ENCODE data around the gene EPO. TPM values are rescaled to one million over a fixed set of nuclear protein-coding genes. Genes with fewer than 3 reads are reported as not detected.
A peak's percentile ranks its signal among the peaks of the same experiment; 100 is the strongest.

The EPO gene
- total RNA-seq, 1 donor, result not detected

DNA sequence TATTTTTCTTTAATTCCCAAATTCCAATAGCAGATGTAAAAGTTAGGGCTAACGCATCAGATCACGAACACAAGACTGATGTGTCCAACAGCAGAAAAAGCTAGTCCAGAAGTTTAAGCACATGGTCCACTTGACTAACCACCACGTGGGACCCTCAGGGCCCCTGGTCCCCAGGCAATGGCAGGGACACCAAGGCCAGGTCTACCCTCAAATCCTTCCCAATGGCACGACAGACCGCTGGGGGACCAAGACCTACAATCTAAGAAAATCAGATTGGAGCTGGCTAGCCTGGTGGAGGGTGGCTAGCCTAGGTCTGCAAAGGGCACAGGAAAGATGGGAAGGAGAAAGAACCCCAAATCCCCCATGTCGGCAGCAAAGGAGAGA lies 27.7 kb upstream of the EPO start:
- Histone ChIP-seq H3K4me1 (ENCODE audit: insufficient read depth, low read length) (peaks cover 14% of the 10 kb centered on the region), H3K4me2 (ENCODE audit: insufficient read depth, low read length) (peak overlapping the region; percentile 90), H3K27me3 (ENCODE audit: insufficient read depth, low read length) (no peaks in the 10 kb centered on the region), H3K4me3 (ENCODE audit: insufficient read depth, low read length) (peak overlapping the region; percentile 83), H4K20me1 (ENCODE audit: insufficient read depth, low read length) (peaks cover 51% of the 10 kb centered on the region), H3K27ac (ENCODE audit: low read depth, low read length) (no peak overlapping the region), H2AFZ (ENCODE audit: low read length) (no peak overlapping the region), H3K9me3 (ENCODE audit: low read depth, low read length) (no peaks in the 10 kb centered on the region), H3K79me2 (ENCODE audit: insufficient read depth, low read length) (peaks cover 61% of the 10 kb centered on the region), H3K36me3 (ENCODE audit: insufficient read depth, low read length) (no peaks in the 10 kb centered on the region)
- TF ChIP-seq CTCF (IDR thresholded peaks at IDR 0.05; ENCODE audit: extremely low read depth, low read depth, low read length), result no peak
- DNase-seq (ENCODE audit: insufficient read length, low spot score, missing footprints), result peak; percentile 83

GRCh38 chr7:100693312-100694097 lies 26.8 kb upstream of the EPO start:
- H3K27ac ChIP-seq (ENCODE audit: low read depth, low read length), result no peak overlapping the region
- TF ChIP-seq CTCF (IDR thresholded peaks at IDR 0.05; ENCODE audit: extremely low read depth, low read depth, low read length), result no peak

GRCh38 chr7:100694098-100694745 lies 26.0 kb upstream of the EPO start, which contains the start of gene GIGYF1:
TSS of gene GIGYF1 (minus strand) at chr7:100694250. CDS start at chr7:100688238, 6,012 bp downstream.
- peak within 1 kb of the TSS; percentile 83 for H3K4me3 ChIP-seq (ENCODE audit: insufficient read depth, low read length)
- peaks cover 5% of the 10 kb centered on the region for H3K27me3 ChIP-seq (ENCODE audit: insufficient read depth, low read length)
- TF ChIP-seq CTCF (IDR thresholded peaks at IDR 0.05; ENCODE audit: extremely low read depth, low read depth, low read length), result no peak
- peaks cover 38% of the 10 kb centered on the region for H4K20me1 ChIP-seq (ENCODE audit: insufficient read depth, low read length)
- no peak within 1 kb of the TSS for H3K27ac ChIP-seq (ENCODE audit: low read depth, low read length)
- peak within 1 kb of the TSS; percentile 46 for H2AFZ ChIP-seq (ENCODE audit: low read length)
- H3K79me2 ChIP-seq (ENCODE audit: insufficient read depth, low read length), result peaks cover 44% of the 10 kb centered on the region
- peaks cover 14% of the 10 kb centered on the region for H3K4me1 ChIP-seq (ENCODE audit: insufficient read depth, low read length)
- no peaks in the 10 kb centered on the region for H3K9me3 ChIP-seq (ENCODE audit: low read depth, low read length)
- no peaks in the 10 kb centered on the region for H3K36me3 ChIP-seq (ENCODE audit: insufficient read depth, low read length)
- DNase-seq (ENCODE audit: insufficient read length, low spot score, missing footprints), result peak; percentile 99
- peak within 1 kb of the TSS; percentile 90 for H3K4me2 ChIP-seq (ENCODE audit: insufficient read depth, low read length)

More at GRCh38 chr7:100693312-100694097, 26.8 kb upstream of the EPO start:
- H3K79me2 ChIP-seq (ENCODE audit: insufficient read depth, low read length), result peaks cover 51% of the 10 kb centered on the region
- peaks cover 14% of the 10 kb centered on the region for H3K4me1 ChIP-seq (ENCODE audit: insufficient read depth, low read length)
- H3K27me3 ChIP-seq (ENCODE audit: insufficient read depth, low read length), result no peaks in the 10 kb centered on the region
- H3K9me3 ChIP-seq (ENCODE audit: low read depth, low read length), result no peaks in the 10 kb centered on the region
- peak overlapping the region; percentile 83 for H3K4me3 ChIP-seq (ENCODE audit: insufficient read depth, low read length)
- no peaks in the 10 kb centered on the region for H3K36me3 ChIP-seq (ENCODE audit: insufficient read depth, low read length)
- H2AFZ ChIP-seq (ENCODE audit: low read length), result no peak overlapping the region
- peaks cover 44% of the 10 kb centered on the region for H4K20me1 ChIP-seq (ENCODE audit: insufficient read depth, low read length)
- peak; percentile 91 for DNase-seq (ENCODE audit: insufficient read length, low spot score, missing footprints)
- H3K4me2 ChIP-seq (ENCODE audit: insufficient read depth, low read length), result peak overlapping the region; percentile 90

DNA sequence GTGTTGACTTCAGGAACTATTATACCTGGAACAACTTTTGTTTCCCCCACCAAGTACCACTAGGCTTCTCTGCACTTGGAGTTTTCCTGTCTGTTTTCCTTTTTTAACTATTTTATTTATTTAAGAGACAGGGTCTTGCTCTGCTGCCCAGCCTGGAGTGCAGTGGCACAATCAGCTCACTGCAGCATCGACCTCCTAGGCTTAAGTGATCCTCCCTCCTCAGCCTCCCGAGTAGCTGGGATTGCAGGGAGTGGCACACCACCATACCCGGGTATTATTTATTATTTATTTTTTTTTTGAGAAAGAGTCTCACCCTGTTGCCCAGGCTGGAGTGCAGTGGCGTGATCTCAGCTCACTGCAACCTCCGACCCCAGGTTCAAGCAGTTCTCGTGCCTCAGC lies 24.1 kb upstream of the EPO start:
- Histone ChIP-seq H3K27ac (ENCODE audit: low read depth, low read length) (no peak overlapping the region), H4K20me1 (ENCODE audit: insufficient read depth, low read length) (peaks cover 22% of the 10 kb centered on the region), H2AFZ (ENCODE audit: low read length) (no peak overlapping the region), H3K4me1 (ENCODE audit: insufficient read depth, low read length) (peaks cover 14% of the 10 kb centered on the region), H3K27me3 (ENCODE audit: insufficient read depth, low read length) (peaks cover 12% of the 10 kb centered on the region), H3K4me3 (ENCODE audit: insufficient read depth, low read length) (no peak overlapping the region), H3K79me2 (ENCODE audit: insufficient read depth, low read length) (peaks cover 26% of the 10 kb centered on the region), H3K4me2 (ENCODE audit: insufficient read depth, low read length) (no peak overlapping the region), H3K36me3 (ENCODE audit: insufficient read depth, low read length) (no peaks in the 10 kb centered on the region), H3K9me3 (ENCODE audit: low read depth, low read length) (no peaks in the 10 kb centered on the region)
- no peak for TF ChIP-seq CTCF (IDR thresholded peaks at IDR 0.05; ENCODE audit: extremely low read depth, low read depth, low read length)
- DNase-seq (ENCODE audit: insufficient read length, low spot score, missing footprints), result no peak

Measured in osteoblast (primary cell).